ENCODE data around the gene PDE4D.
"Not testable (repeated sequence)": the region's sequence is repeated elsewhere in the genome, so short reads cannot be mapped to it uniquely, and the experiment has no call there.

Gene PDE4D

DNA sequence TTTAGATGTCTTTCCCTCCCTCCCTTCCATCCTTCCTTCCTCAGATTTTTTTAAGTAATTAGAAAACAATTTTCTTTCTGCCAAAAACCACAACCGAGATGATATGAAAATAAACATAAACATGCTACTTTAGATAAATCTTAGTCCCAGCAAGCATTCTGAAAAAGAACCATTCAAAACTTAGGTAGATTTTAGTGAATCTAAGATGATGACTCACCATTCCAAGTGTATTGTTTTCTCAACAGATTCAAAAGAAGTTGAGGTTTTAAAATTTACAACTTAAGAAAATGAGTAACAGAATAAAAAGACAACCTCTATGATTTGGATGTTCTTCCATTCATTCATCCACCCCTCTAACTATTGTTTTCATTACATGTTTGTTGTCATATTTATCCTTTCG lies 465.1 kb downstream of the PDE4D start:
- no peaks in the 10 kb centered on the region for H3K4me1 ChIP-seq (ENCODE audit: insufficient read depth, low read length)

DNA sequence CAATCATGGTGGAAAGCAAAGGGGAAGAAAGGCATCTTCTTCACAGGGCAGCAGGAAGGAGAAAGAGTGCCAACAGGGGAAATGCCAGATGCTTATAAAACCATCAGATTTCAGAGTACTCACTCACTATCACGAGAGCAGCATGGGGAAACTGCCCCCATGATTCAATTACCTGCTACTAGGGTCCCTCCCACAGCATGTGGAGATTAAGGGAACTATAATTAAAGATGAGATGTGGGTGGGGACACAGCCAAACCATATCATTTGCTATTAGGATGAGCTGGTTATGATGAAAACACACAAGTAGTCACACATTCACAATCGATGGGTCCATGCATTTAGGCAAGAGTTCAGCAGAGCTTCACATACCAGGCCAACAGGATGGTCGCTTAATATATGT lies 469.0 kb downstream of the PDE4D start:
- Histone ChIP-seq H3K36me3 (ENCODE audit: insufficient read depth, low read length) (no peaks in the 10 kb centered on the region), H3K4me1 (ENCODE audit: insufficient read depth, low read length) (no peaks in the 10 kb centered on the region)

More for the DNA sequence above, 465.1 kb downstream of the PDE4D start:
- Histone ChIP-seq H3K9me3 (ENCODE audit: control insufficient read depth, insufficient read depth, low read length) (no peaks in the 10 kb centered on the region), H3K9ac (ENCODE audit: low read depth, low read length) (no peak overlapping the region), H3K36me3 (ENCODE audit: insufficient read depth, low read length) (no peaks in the 10 kb centered on the region)

DNA sequence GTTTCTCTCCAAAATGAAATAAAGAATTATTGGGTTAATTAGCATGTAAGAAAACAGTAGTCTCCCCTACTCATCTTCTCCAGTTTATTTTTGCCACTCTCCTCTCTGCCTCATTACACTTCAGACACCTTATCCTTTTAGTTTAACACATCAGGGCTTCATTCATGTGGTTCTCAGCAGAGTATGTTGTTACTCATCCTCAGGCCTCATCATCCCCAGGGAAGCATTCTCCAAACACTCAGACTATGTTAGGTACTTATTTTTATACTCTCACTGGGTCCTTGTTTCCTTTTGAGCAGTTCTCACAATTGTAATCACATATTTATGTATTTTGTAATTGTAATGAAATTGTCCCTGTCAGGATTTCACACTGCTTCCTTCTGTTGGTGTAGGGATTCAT lies 470.5 kb downstream of the PDE4D start:
- Histone ChIP-seq H3K36me3 (ENCODE audit: insufficient read depth, low read length) (no peaks in the 10 kb centered on the region), H3K4me1 (ENCODE audit: insufficient read depth, low read length) (no peaks in the 10 kb centered on the region), H3K9ac (ENCODE audit: low read depth, low read length) (no peak overlapping the region), H3K9me3 (ENCODE audit: control insufficient read depth, insufficient read depth, low read length) (peaks cover 3% of the 10 kb centered on the region; the same call in 1 of the 2 replicates)

More for the DNA sequence above, 469.0 kb downstream of the PDE4D start:
- no peaks in the 10 kb centered on the region for H3K9me3 ChIP-seq (ENCODE audit: control insufficient read depth, insufficient read depth, low read length)
- H3K9ac ChIP-seq (ENCODE audit: low read depth, low read length) = no peak overlapping the region

DNA sequence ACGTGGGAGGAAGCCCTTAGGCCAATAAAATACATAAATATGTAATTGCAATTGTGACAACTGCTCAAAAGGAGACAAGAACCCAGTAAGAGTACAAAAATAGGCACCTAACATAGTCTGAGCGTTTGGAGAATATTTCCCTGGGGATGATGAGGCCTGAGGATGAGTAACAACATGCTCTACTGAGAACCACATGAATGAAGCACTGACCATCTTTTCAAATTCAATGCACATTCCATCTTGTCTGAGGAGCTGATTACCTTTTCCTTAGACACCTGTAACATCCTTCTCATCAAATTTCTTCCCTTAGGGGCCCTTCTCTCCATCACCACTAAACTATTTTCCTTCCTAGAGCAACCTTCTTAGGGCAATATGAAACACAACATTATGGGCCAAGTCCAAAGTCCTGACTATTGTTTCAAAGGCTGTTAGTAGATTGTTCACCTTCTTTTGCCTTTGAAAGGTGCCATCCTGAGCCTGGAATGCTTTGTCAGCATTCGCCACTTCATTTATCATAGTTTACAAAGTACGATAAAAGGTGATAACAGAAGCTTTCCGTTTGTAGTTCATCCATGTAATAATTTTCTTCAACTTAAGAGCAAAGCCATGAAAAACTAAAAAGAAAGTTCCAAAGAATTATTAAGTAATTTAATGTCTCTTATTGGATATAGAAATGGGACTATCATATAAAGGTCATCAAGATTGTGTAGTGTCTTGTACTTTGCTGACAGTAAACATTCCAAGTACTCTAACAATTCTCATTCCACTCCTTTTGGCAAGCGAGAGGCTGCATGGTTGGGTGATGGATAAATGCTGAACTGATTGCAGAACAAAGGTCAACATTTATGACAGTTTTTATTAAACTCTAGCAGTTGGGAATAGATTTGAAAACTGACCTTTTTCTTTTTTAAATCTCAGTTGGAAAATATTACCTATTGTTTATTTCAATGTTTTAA lies 471.3 kb downstream of the PDE4D start:
- Histone ChIP-seq H3K9me3 (ENCODE audit: control insufficient read depth, insufficient read depth, low read length) (peaks cover 3% of the 10 kb centered on the region; the same call in 1 of the 2 replicates), H3K4me1 (ENCODE audit: insufficient read depth, low read length) (no peaks in the 10 kb centered on the region), H3K9ac (ENCODE audit: low read depth, low read length) (no peak overlapping the region), H3K36me3 (ENCODE audit: insufficient read depth, low read length) (no peaks in the 10 kb centered on the region)

DNA sequence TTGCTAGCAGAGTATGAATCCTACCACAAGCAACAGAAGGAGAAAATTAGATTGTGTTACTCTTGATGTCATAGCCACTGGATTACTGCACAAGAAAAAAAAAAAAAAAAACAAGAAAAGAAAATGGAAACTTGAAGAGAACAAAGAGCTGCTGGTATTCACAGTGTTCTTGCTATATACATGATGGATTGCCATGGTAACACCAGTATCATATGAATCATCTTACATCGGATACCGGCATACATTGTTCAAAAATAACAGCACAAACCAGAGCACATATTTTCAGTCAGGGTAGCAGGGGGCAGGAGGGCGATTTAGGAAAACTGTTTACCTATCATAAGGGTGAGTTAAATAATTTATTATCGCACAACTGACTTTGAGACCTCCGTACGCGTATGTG lies 472.9 kb downstream of the PDE4D start:
- H3K4me1 ChIP-seq (ENCODE audit: insufficient read depth, low read length) = no peaks in the 10 kb centered on the region

DNA sequence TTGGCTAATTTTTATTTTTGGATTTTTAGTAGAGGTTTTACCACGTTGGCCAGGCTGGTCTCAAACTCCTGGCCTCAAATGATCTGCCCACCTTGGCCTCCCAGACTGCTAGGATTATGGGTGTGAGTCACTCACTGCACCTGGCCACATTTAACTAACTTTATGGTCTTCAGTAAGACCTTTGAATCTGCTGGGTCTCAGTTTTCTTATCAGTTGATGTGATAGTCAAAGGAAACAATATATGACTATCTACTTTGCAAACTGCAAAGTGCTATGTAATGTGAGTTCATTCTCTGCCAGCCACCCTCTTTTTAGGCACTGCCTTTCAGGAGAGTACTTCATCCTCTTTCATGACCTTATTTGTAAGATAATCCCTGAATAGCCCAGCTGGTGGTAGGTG lies 474.7 kb downstream of the PDE4D start:
- no peak overlapping the region for H3K9ac ChIP-seq (ENCODE audit: low read depth, low read length)
- H3K4me1 ChIP-seq (ENCODE audit: insufficient read depth, low read length) = no peaks in the 10 kb centered on the region
- H3K36me3 ChIP-seq (ENCODE audit: insufficient read depth, low read length) = no peaks in the 10 kb centered on the region
- peaks cover 3% of the 10 kb centered on the region; the same call in 1 of the 2 replicates for H3K9me3 ChIP-seq (ENCODE audit: control insufficient read depth, insufficient read depth, low read length)

More for the DNA sequence above, 472.9 kb downstream of the PDE4D start:
- peaks cover 3% of the 10 kb centered on the region; the same call in 1 of the 2 replicates for H3K9me3 ChIP-seq (ENCODE audit: control insufficient read depth, insufficient read depth, low read length)
- no peaks in the 10 kb centered on the region for H3K36me3 ChIP-seq (ENCODE audit: insufficient read depth, low read length)
- H3K9ac ChIP-seq (ENCODE audit: low read depth, low read length) = no peak overlapping the region

DNA sequence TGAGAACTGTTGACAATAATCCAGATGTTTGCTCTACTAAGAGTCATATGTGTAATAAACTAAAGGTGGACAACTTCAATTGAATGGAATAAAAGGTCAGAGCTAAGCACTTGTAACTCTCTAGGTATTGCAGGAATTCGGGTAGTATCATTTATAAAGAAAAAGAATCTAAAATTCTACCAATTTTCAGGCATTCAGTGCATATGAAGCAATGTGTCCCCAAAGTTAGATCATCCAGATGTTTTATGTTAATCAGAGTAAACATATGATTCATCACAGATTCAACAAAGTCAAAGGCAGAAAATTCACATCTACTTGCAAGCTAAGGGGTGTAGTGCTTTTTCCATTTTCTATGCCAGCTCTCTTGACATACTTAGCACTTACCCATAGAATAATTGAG lies 477.1 kb downstream of the PDE4D start:
- Histone ChIP-seq H3K36me3 (ENCODE audit: insufficient read depth, low read length) (no peaks in the 10 kb centered on the region), H3K9me3 (ENCODE audit: control insufficient read depth, insufficient read depth, low read length) (peaks cover 3% of the 10 kb centered on the region), H3K4me1 (ENCODE audit: insufficient read depth, low read length) (no peaks in the 10 kb centered on the region), H3K9ac (ENCODE audit: low read depth, low read length) (no peak overlapping the region)

DNA sequence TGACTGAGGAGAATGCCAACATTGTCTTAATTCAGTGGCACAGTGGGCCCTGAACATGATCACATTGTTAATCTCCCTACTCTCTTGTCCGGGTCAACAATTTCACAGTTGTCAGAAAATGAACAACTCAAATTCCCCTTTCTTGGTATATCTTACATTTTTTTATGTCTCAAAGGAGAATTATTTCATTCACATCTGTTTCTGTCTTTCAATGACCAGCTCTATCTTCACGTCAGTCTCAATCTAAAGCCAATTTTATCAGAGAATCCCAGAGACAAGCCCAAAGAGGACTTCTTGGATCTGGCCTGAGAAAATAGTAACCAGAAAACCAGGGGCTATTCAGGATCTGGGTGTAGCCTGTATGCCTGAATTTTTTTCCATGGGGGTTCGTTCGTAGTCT lies 477.5 kb downstream of the PDE4D start:
- Histone ChIP-seq H3K9ac (ENCODE audit: low read depth, low read length) (no peak overlapping the region), H3K4me1 (ENCODE audit: insufficient read depth, low read length) (no peaks in the 10 kb centered on the region), H3K36me3 (ENCODE audit: insufficient read depth, low read length) (no peaks in the 10 kb centered on the region), H3K9me3 (ENCODE audit: control insufficient read depth, insufficient read depth, low read length) (peaks cover 3% of the 10 kb centered on the region)

DNA sequence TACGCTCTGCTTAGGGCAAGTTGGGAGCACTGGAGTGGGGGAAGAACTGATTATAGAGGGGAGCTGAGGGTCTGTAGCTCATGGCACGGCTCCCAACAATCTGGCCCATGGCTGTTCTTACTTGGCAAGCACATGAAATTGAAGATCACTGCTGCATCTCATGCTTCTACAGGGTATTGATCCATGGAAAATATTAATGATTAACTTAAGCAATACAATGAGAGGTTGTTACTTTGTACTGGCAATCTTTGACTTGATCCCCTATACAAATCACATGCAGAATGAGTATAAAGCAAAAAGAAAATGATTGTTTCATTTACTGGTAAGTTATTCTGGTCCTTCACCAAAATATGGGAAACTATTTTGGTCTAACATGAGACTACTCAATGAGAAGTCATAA lies 481.1 kb downstream of the PDE4D start:
- Histone ChIP-seq H3K9me3 (ENCODE audit: control insufficient read depth, insufficient read depth, low read length) (peaks cover 10% of the 10 kb centered on the region), H3K9ac (ENCODE audit: low read depth, low read length) (no peak overlapping the region), H3K36me3 (ENCODE audit: insufficient read depth, low read length) (no peaks in the 10 kb centered on the region), H3K4me1 (ENCODE audit: insufficient read depth, low read length) (no peaks in the 10 kb centered on the region)

DNA sequence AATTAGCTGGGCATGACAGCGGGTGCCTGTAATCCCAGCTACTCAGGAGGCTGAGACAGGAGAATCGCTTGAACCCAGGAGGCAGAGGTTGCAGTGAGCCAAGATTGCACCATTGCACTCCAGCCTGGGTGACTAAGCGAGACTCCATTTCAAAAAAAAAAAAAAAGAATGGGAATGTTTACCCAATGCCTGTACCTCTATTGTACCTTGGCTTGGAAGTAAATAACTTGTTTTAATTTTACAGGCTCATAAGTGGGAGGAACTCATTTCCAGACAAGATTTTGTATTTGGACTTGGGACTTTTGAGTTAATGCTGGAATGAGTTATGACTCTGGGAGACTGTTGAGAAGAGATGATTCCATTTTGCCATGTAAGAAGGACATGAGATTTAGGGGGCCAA lies 484.5 kb downstream of the PDE4D start:
- peaks cover 12% of the 10 kb centered on the region for H3K9me3 ChIP-seq (ENCODE audit: control insufficient read depth, insufficient read depth, low read length)
- H3K4me1 ChIP-seq (ENCODE audit: insufficient read depth, low read length); H3K36me3 ChIP-seq (ENCODE audit: insufficient read depth, low read length); H3K9ac ChIP-seq (ENCODE audit: low read depth, low read length): not testable (repeated sequence)

DNA sequence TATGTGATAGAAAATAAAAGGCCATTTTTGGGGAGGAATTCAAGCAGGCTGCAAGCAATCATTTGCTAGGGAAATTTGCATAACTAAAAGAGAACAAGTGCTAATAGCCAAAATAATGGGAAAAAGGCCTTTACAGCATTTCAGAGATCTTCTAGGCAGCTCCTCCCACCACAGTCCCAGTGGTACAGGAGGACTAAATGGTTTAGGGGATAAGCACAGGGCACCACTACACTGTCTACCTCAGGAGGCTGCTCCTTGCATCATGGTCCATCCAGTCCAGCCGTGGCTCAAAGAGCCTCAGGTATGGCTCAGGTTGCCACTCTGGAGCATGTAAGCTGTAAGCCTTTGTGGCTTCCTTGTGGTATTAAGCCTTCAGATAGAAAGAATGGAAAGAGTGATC lies 485.6 kb downstream of the PDE4D start:
- Histone ChIP-seq H3K9ac (ENCODE audit: low read depth, low read length) (no peak overlapping the region), H3K9me3 (ENCODE audit: control insufficient read depth, insufficient read depth, low read length) (peaks cover 15% of the 10 kb centered on the region), H3K36me3 (ENCODE audit: insufficient read depth, low read length) (no peaks in the 10 kb centered on the region), H3K4me1 (ENCODE audit: insufficient read depth, low read length) (no peaks in the 10 kb centered on the region)

DNA sequence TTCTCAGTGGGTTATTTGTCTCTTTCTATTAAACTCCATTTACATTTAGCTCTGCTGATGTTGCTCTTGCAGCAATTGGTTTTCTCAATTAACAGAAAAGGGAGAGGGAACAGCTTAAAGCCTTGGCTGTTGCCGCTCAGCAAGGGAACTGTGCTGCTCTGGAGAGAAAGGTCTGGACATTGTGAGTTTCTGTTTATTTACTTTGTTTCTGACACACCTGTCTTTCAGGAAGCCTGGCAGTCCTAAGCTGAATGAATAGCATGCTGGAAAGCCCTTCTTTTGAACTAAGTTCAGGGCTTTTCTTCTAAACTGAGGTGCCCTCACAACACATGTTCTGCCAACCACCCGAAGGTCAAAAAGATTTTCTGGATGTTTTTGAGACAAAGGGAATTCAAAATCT lies 491.9 kb downstream of the PDE4D start:
- no peaks in the 10 kb centered on the region for H3K4me1 ChIP-seq (ENCODE audit: insufficient read depth, low read length)
- no peaks in the 10 kb centered on the region for H3K36me3 ChIP-seq (ENCODE audit: insufficient read depth, low read length)
- peaks cover 4% of the 10 kb centered on the region; the same call in 1 of the 2 replicates for H3K9me3 ChIP-seq (ENCODE audit: control insufficient read depth, insufficient read depth, low read length)
- no peak overlapping the region for H3K9ac ChIP-seq (ENCODE audit: low read depth, low read length)

DNA sequence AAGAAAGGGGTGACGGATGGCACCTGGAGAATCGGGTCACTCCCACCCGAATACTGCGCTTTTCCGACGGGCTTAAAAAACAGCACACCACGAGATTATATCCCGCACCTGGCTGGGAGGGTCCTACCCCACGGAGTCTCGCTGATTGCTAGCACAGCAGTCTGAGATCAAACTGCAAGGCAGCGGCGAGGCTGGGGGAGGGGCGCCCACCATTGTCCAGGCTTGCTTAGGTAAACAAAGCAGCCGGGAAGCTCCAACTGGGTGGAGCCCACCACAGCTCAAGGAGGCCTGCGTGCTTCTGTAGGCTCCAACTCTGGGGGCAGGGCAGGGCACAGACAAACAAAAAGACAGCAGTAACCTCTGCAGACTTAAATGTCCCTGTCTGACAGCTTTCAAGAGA lies 498.6 kb downstream of the PDE4D start:
- not testable (repeated sequence) for H3K4me1 ChIP-seq (ENCODE audit: insufficient read depth, low read length); H3K9me3 ChIP-seq (ENCODE audit: control insufficient read depth, insufficient read depth, low read length); H3K36me3 ChIP-seq (ENCODE audit: insufficient read depth, low read length); H3K9ac ChIP-seq (ENCODE audit: low read depth, low read length)

DNA sequence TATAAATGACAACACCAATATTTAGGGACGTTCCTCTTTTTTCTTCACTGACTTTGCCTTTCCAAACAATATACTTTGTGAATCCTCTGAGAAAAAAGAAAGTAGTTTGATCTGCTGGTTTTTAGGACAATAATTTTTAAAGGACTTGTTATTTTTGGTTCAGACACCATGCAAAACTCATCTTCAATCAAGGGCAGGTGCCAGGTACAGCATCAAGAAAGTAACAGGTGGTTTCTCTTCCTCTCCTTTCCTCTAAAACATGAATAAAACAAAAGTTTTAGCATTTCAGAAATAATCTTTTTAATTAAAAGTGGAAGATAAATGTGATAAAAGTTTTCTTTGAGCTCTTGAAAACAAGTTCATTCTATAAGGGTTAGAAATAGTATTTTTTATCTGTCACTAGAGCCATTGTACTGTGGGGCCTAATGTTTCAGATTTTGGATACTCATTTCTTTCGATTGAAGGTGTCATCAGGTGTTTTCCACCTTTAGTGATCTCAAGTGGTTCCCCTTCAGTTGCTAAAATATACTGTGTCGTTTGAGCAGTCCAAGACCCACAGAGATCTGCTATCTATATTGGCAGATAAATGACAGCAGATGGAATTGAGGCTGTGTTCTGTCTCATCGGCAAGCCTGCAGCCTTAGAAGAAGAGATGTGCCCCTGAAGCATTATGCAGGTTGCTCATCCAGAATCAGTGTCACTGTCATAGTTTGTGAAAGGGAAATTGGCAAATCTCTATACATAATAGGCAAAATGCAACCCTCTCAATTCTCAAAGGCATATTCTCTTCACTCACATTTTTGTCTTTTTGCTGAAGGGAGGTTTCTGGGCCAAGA lies 499.7 kb downstream of the PDE4D start:
- no peaks in the 10 kb centered on the region; the same call in none of the 2 replicates for H3K9me3 ChIP-seq (ENCODE audit: control insufficient read depth, insufficient read depth, low read length)
- no peak overlapping the region for H3K9ac ChIP-seq (ENCODE audit: low read depth, low read length)
- H3K4me1 ChIP-seq (ENCODE audit: insufficient read depth, low read length) = 0 out of 2 replicates have a peak, but pooled peaks cover 3% of the 10 kb centered on the region

More for the DNA sequence above, 499.7 kb downstream of the PDE4D start:
- H3K36me3 ChIP-seq (ENCODE audit: insufficient read depth, low read length) = no peaks in the 10 kb centered on the region; the same call in 1 of the 2 replicates

All from ES-I3 (cell line).